Karpas-422 (cell line): ENCODE results near the gene ST7. TPM values are rescaled to one million over a fixed set of nuclear protein-coding genes. Genes with fewer than 3 reads are reported as not detected.

ENCODE experiments used
- DNase-seq: peaks from one replicate; pipeline ENCODE4 v3.0.0-alpha.2; 2015
- H2AFZ ChIP-seq: fragments of 200-600 bp; sonication (generic); 2 replicates; pipeline ENCODE4 v1.6.1; 2014; ENCODE audit warnings: antibody characterized with exemption, low read length, mixed read lengths
- H3K27ac ChIP-seq: fragments of 200-600 bp; sonication (generic); 2 replicates; pipeline ENCODE4 v1.5.1; 2014; ENCODE audit warnings: mild to moderate bottlenecking, low read length, moderate library complexity
- H3K27me3 ChIP-seq: fragments of 200-600 bp; sonication (generic); 2 replicates; pipeline ENCODE4 v1.6.1; 2014; ENCODE audit warnings: low read length, mixed read lengths
- H3K36me3 ChIP-seq: fragments of 200-600 bp; sonication (generic); 2 replicates; pipeline ENCODE4 v1.6.1; 2014; ENCODE audit warnings: low read length, mixed read lengths; ENCODE audit not compliant: insufficient read depth
- H3K4me1 ChIP-seq: fragments of 200-600 bp; sonication (generic); 2 replicates; pipeline ENCODE4 v1.6.1; 2014; ENCODE audit warnings: mild to moderate bottlenecking, low read length, mixed read lengths
- H3K4me2 ChIP-seq: fragments of 200-600 bp; sonication (generic); 2 replicates; pipeline ENCODE4 v1.6.1; 2014; ENCODE audit warnings: low read length, low read depth, mild to moderate bottlenecking; ENCODE audit not compliant: poor library complexity, severe bottlenecking
- H3K4me3 ChIP-seq: fragments of 200-600 bp; sonication (generic); 2 replicates; pipeline ENCODE4 v1.5.1; 2014; ENCODE audit warnings: mild to moderate bottlenecking, antibody characterized with exemption, low read length, mixed read lengths
- H3K79me2 ChIP-seq: fragments of 200-600 bp; sonication (generic); 2 replicates; pipeline ENCODE4 v1.6.1; 2014; ENCODE audit warnings: mild to moderate bottlenecking, low read length, mixed read lengths
- H3K9ac ChIP-seq: fragments of 200-600 bp; sonication (generic); 2 replicates; pipeline ENCODE4 v1.6.0; 2014; ENCODE audit warnings: low read length
- H3K9me2 ChIP-seq: fragments of 200-600 bp; sonication (generic), shearing (Covaris generic); replicated peaks from 2 replicates; pipeline ENCODE4 v1.6.0; 2014; ENCODE audit warnings: mild to moderate bottlenecking, low read length, moderate library complexity; ENCODE audit not compliant: insufficient read depth
- H3K9me3 ChIP-seq: fragments of 300-700, 200-600 bp; sonication (generic); 2 replicates; pipeline ENCODE4 v1.6.1; 2014; ENCODE audit warnings: low read length, mixed read lengths
- H4K20me1 ChIP-seq: fragments of 200-600 bp; sonication (generic); 2 replicates; pipeline ENCODE4 v1.6.1; 2014; ENCODE audit warnings: mild to moderate bottlenecking, antibody characterized with exemption, low read length, low read depth; ENCODE audit not compliant: insufficient read depth
- total RNA-seq: library from RNA; depleted of rRNA; stranded (reverse); fragments of >200 nt; shearing (Covaris generic); gene quantifications from 2 replicates; pipeline ENCODE4 v1.2.3, GENCODE V29; 2014; ENCODE audit warnings: low replicate concordance

The ST7 gene
- total RNA-seq, 1 experiment from 2014 or later = 4.6 TPM

GRCh38 chr7:117164620-117165019 lies 211.3 kb downstream of the ST7 start:
- Histone ChIP-seq H3K9me3 (no peaks in the 10 kb centered on the region), H3K9me2 (no peaks in the 10 kb centered on the region), H3K4me2 (no peak overlapping the region), H3K36me3 (no peaks in the 10 kb centered on the region), H3K4me3 (no peak overlapping the region), H3K9ac (no peak overlapping the region), H3K27ac (no peak overlapping the region), H3K79me2 (no peaks in the 10 kb centered on the region), H3K4me1 (no peaks in the 10 kb centered on the region), H4K20me1 (no peaks in the 10 kb centered on the region), H2AFZ (no peak overlapping the region), H3K27me3 (no peaks in the 10 kb centered on the region)
- DNase-seq = no peak

GRCh38 chr7:117165656-117166055 lies 212.4 kb downstream of the ST7 start:
- Histone ChIP-seq H3K4me1 (no peaks in the 10 kb centered on the region), H3K4me3 (no peak overlapping the region), H3K4me2 (no peak overlapping the region), H3K9ac (no peak overlapping the region), H3K9me3 (no peaks in the 10 kb centered on the region), H3K79me2 (no peaks in the 10 kb centered on the region), H4K20me1 (no peaks in the 10 kb centered on the region), H3K36me3 (no peaks in the 10 kb centered on the region), H3K27ac (no peak overlapping the region), H3K9me2 (no peaks in the 10 kb centered on the region), H2AFZ (no peak overlapping the region), H3K27me3 (no peaks in the 10 kb centered on the region)
- no peak for DNase-seq

GRCh38 chr7:117169907-117170306 lies 216.6 kb downstream of the ST7 start:
- no peaks in the 10 kb centered on the region for H3K9me3 ChIP-seq
- H4K20me1 ChIP-seq = no peaks in the 10 kb centered on the region
- no peak overlapping the region for H3K4me3 ChIP-seq
- H2AFZ ChIP-seq = no peak overlapping the region
- DNase-seq = no peak
- no peaks in the 10 kb centered on the region for H3K4me1 ChIP-seq
- no peak overlapping the region for H3K27ac ChIP-seq
- H3K4me2 ChIP-seq = no peak overlapping the region
- no peaks in the 10 kb centered on the region for H3K27me3 ChIP-seq
- no peak overlapping the region for H3K9ac ChIP-seq
- H3K36me3 ChIP-seq = no peaks in the 10 kb centered on the region
- no peaks in the 10 kb centered on the region for H3K79me2 ChIP-seq
- no peaks in the 10 kb centered on the region for H3K9me2 ChIP-seq

- no peak for DNase-seq
- H4K20me1 ChIP-seq = no peaks in the 10 kb centered on the region
These were observed 217.8 kb downstream of the ST7 start for GRCh38 chr7:117171106-117171505.

GRCh38 chr7:117172283-117172682 lies 219.0 kb downstream of the ST7 start:
- Histone ChIP-seq H3K9me3 (no peaks in the 10 kb centered on the region), H3K4me2 (no peak overlapping the region), H2AFZ (no peak overlapping the region), H3K4me3 (no peak overlapping the region), H3K36me3 (no peaks in the 10 kb centered on the region), H3K9me2 (no peaks in the 10 kb centered on the region), H3K79me2 (no peaks in the 10 kb centered on the region), H3K27ac (no peak overlapping the region), H3K9ac (no peak overlapping the region), H4K20me1 (no peaks in the 10 kb centered on the region), H3K27me3 (no peaks in the 10 kb centered on the region), H3K4me1 (no peaks in the 10 kb centered on the region)
- DNase-seq = no peak

More at GRCh38 chr7:117171106-117171505, 217.8 kb downstream of the ST7 start:
- Histone ChIP-seq H2AFZ (no peak overlapping the region), H3K4me1 (no peaks in the 10 kb centered on the region), H3K36me3 (no peaks in the 10 kb centered on the region), H3K27me3 (no peaks in the 10 kb centered on the region), H3K79me2 (no peaks in the 10 kb centered on the region), H3K9me2 (no peaks in the 10 kb centered on the region), H3K9ac (no peak overlapping the region), H3K9me3 (no peaks in the 10 kb centered on the region), H3K27ac (no peak overlapping the region), H3K4me3 (no peak overlapping the region), H3K4me2 (no peak overlapping the region)

GRCh38 chr7:117173035-117173770 lies 219.9 kb downstream of the ST7 start:
- Histone ChIP-seq H3K9ac (no peak overlapping the region), H4K20me1 (no peaks in the 10 kb centered on the region), H3K36me3 (no peaks in the 10 kb centered on the region), H3K4me2 (no peak overlapping the region), H3K79me2 (no peaks in the 10 kb centered on the region), H3K4me1 (no peaks in the 10 kb centered on the region), H3K9me3 (no peaks in the 10 kb centered on the region), H3K27ac (no peak overlapping the region), H3K4me3 (no peak overlapping the region), H2AFZ (no peak overlapping the region), H3K9me2 (no peaks in the 10 kb centered on the region), H3K27me3 (no peaks in the 10 kb centered on the region)
- DNase-seq = no peak

- no peak overlapping the region for H3K27ac ChIP-seq
- no peak for DNase-seq
These were observed 222.9 kb downstream of the ST7 start for GRCh38 chr7:117176206-117176605.

GRCh38 chr7:117178600-117178999 lies 225.3 kb downstream of the ST7 start:
- Histone ChIP-seq H3K9me3 (no peaks in the 10 kb centered on the region), H3K4me3 (no peak overlapping the region), H3K4me1 (no peaks in the 10 kb centered on the region), H3K4me2 (no peak overlapping the region), H3K27me3 (no peaks in the 10 kb centered on the region), H3K79me2 (no peaks in the 10 kb centered on the region), H3K9me2 (no peaks in the 10 kb centered on the region), H3K9ac (no peak overlapping the region), H3K27ac (no peak overlapping the region), H2AFZ (no peak overlapping the region), H4K20me1 (no peaks in the 10 kb centered on the region), H3K36me3 (no peaks in the 10 kb centered on the region)
- DNase-seq = no peak

More at GRCh38 chr7:117176206-117176605, 222.9 kb downstream of the ST7 start:
- H2AFZ ChIP-seq = no peak overlapping the region
- H3K4me2 ChIP-seq = no peak overlapping the region
- no peaks in the 10 kb centered on the region for H4K20me1 ChIP-seq
- no peak overlapping the region for H3K9ac ChIP-seq
- no peak overlapping the region for H3K4me3 ChIP-seq
- H3K36me3 ChIP-seq = no peaks in the 10 kb centered on the region
- H3K27me3 ChIP-seq = no peaks in the 10 kb centered on the region
- H3K9me2 ChIP-seq = no peaks in the 10 kb centered on the region
- H3K4me1 ChIP-seq = no peaks in the 10 kb centered on the region
- no peaks in the 10 kb centered on the region for H3K79me2 ChIP-seq
- no peaks in the 10 kb centered on the region for H3K9me3 ChIP-seq
